SIG-M5 treated with dmso at 0.1 percent for 504 hours (cell line): ENCODE results near the gene EXOC6.
A peak's percentile ranks its signal among the peaks of the same experiment; 100 is the strongest.
"Not testable (repeated sequence)": the region's sequence is repeated elsewhere in the genome, so short reads cannot be mapped to it uniquely, and the experiment has no call there.

ENCODE experiments used
- DNase-seq: peaks from one replicate; lab custom pipeline; 2025; ENCODE audit not compliant: unreplicated experiment; lab: John Stamatoyannopoulos, UW

The EXOC6 gene

GRCh38 chr10:92880233-92880861 lies 32.0 kb downstream of the EXOC6 start:
- peak; percentile 53 for DNase-seq

- DNase-seq: no peak
Measured at GRCh38 chr10:92880917-92881316, 32.6 kb downstream of the EXOC6 start.

GRCh38 chr10:92886334-92886961 lies 38.1 kb downstream of the EXOC6 start:
- DNase-seq: no peak

GRCh38 chr10:92890471-92890870 lies 42.2 kb downstream of the EXOC6 start:
- DNase-seq: no peak

GRCh38 chr10:92891885-92892690 lies 43.8 kb downstream of the EXOC6 start:
- DNase-seq: peak; percentile 5

- DNase-seq: no peak
Measured at GRCh38 chr10:92892691-92893054, 44.4 kb downstream of the EXOC6 start.

GRCh38 chr10:92894081-92894655 lies 45.8 kb downstream of the EXOC6 start:
- DNase-seq: no peak

GRCh38 chr10:92897916-92898315 lies 49.6 kb downstream of the EXOC6 start:
- DNase-seq: no peak

- DNase-seq: no peak
Measured at GRCh38 chr10:92901819-92902251, 53.5 kb downstream of the EXOC6 start.

- no peak for DNase-seq
Measured at GRCh38 chr10:92903633-92904032, 55.3 kb downstream of the EXOC6 start.

- DNase-seq: no peak
Measured at GRCh38 chr10:92907280-92907679, 59.0 kb downstream of the EXOC6 start.

- DNase-seq: not testable (repeated sequence)
Measured at GRCh38 chr10:92912631-92913030, 64.3 kb downstream of the EXOC6 start.

- no peak for DNase-seq
Measured at GRCh38 chr10:92913973-92914372, 65.7 kb downstream of the EXOC6 start.

- peak; percentile 33 for DNase-seq
Measured at GRCh38 chr10:92914478-92915325, 66.4 kb downstream of the EXOC6 start.

GRCh38 chr10:92915892-92916291 lies 67.6 kb downstream of the EXOC6 start:
- DNase-seq: no peak

GRCh38 chr10:92916433-92916832 lies 68.1 kb downstream of the EXOC6 start:
- no peak for DNase-seq

GRCh38 chr10:92918603-92919002 lies 70.3 kb downstream of the EXOC6 start:
- DNase-seq: no peak

- DNase-seq: no peak
Measured at GRCh38 chr10:92920866-92921265, 72.5 kb downstream of the EXOC6 start.

GRCh38 chr10:92923416-92923815 lies 75.1 kb downstream of the EXOC6 start:
- DNase-seq: no peak

GRCh38 chr10:92929896-92930295 lies 81.6 kb downstream of the EXOC6 start:
- no peak for DNase-seq

- no peak for DNase-seq
Measured at GRCh38 chr10:92931597-92931996, 83.3 kb downstream of the EXOC6 start.
